HepG2 (cell line): ENCODE measurements around the gene PRSS27. TPM values are rescaled to one million over a fixed set of nuclear protein-coding genes. Genes with fewer than 3 reads are reported as not detected.

ENCODE experiments used
- ATAC-seq: fragments of 200-7000 bp; cut with Tn5 transposase; 3 replicates; pipeline ENCODE4 v1.9.1; 2020; ENCODE audit warnings: mild to moderate bottlenecking, moderate library complexity
- BruUV-seq: library from RNA; stranded (reverse); fragments of 400-500 nt; replicated peaks from 2 replicates; lab custom pipeline; 2021; lab: Mats Ljungman, UMichigan
- CTCF ChIA-PET: fragments of 300-600 bp; formaldehyde crosslinking; extraction: SDS; loops from one replicate; lab custom pipeline; 2021; ENCODE audit warnings: low total read pairs, inconsistent platforms, low intra/inter-chr PET ratio; lab: Yijun Ruan, JAX
- POLR2A ChIA-PET: fragments of 350-600 bp; sonication (Branson Sonifier 250); formaldehyde crosslinking; loops from one replicate; lab custom pipeline; 2020; ENCODE audit warnings: antibody characterized with exemption, inconsistent platforms; lab: Yijun Ruan, JAX
- DNase-seq: peaks from one replicate; pipeline ENCODE4 v3.0.0-alpha.2; 2015; ENCODE audit warnings: low spot score
- FAIRE-seq: peaks from 3 replicates; lab custom pipeline; 2011; peaks lifted over from hg19 to GRCh38; lab: Jason Lieb, UNC
- H2AFZ ChIP-seq: one replicate; pipeline ENCODE4 v1.6.1; 2011; ENCODE audit warnings: low read length, inconsistent platforms
- H3K27ac ChIP-seq: fragments of 300-600 bp; 3 replicates; pipeline ENCODE4 v1.8.0; 2011; ENCODE audit warnings: mixed run types, mild to moderate bottlenecking, mixed read lengths, low read length, inconsistent platforms; ENCODE audit not compliant: insufficient read depth; ENCODE audit errors: extremely low read length
- H3K27me3 ChIP-seq, 2 experiments: fragments of 200-600 bp in 1 of 2; 2 replicates in 1 of 2; 3 replicates in 1 of 2; pipeline versions ENCODE4 v1.6.0 to v1.8.0; 2011; ENCODE audit warnings: low read length in 2 of 2, mild to moderate bottlenecking in 2 of 2, moderate library complexity in 2 of 2, inconsistent platforms in 1 of 2; ENCODE audit not compliant: insufficient read depth in 2 of 2, control insufficient read depth in 1 of 2
- H3K36me3 ChIP-seq, 2 experiments: fragments of 200-600 bp in 1 of 2; replicated peaks in 1 of 2; 2 replicates in 1 of 2; 3 replicates in 1 of 2; pipeline versions ENCODE4 v1.5.1 to v1.8.0; 2011; ENCODE audit warnings: low read length in 2 of 2, inconsistent platforms in 1 of 2; ENCODE audit not compliant: insufficient read depth in 2 of 2, control insufficient read depth in 1 of 2
- H3K4me1 ChIP-seq: 2 replicates; pipeline ENCODE4 v1.5.1; 2012; ENCODE audit warnings: low read length, inconsistent platforms; ENCODE audit not compliant: insufficient read depth
- H3K4me2 ChIP-seq: 2 replicates; pipeline ENCODE4 v1.6.0; 2011; ENCODE audit warnings: low read depth, low read length, inconsistent platforms
- H3K4me3 ChIP-seq, 3 experiments: fragments of 200-600 bp in 1 of 3; sonication (generic), shearing (Covaris generic) in 1 of 3; replicated peaks in 1 of 3; 2 replicates each; pipeline ENCODE4 v1.5.1; 2011 to 2016; ENCODE audit warnings: low read length in 3 of 3, inconsistent platforms in 2 of 3, low read depth in 2 of 3, mild to moderate bottlenecking in 2 of 3, control low read depth in 1 of 3, mixed read lengths in 1 of 3; ENCODE audit not compliant: insufficient read depth in 1 of 3
- H3K79me2 ChIP-seq: one replicate; pipeline ENCODE4 v1.6.1; 2011; ENCODE audit warnings: low read length, inconsistent platforms; ENCODE audit not compliant: insufficient read depth
- H3K9ac ChIP-seq: 2 replicates; pipeline ENCODE4 v1.6.0; 2011; ENCODE audit warnings: mild to moderate bottlenecking, low read depth, low read length, inconsistent platforms; ENCODE audit not compliant: insufficient read depth
- H3K9me3 ChIP-seq: 2 replicates; pipeline ENCODE4 v1.5.1; 2012; ENCODE audit warnings: mild to moderate bottlenecking, low read length
- H4K20me1 ChIP-seq: 2 replicates; pipeline ENCODE4 v1.6.0; 2011; ENCODE audit warnings: inconsistent platforms, mild to moderate bottlenecking, low read length, moderate library complexity; ENCODE audit not compliant: insufficient read depth
- MAFK ChIP-seq, 2 experiments: IDR thresholded peaks in 1 of 2; conservative IDR thresholded peaks in 1 of 2; 2 replicates each; pipeline ENCODE4 v1.6.1; 2011; ENCODE audit warnings: improper control_type of control experiment in 2 of 2, low read length in 2 of 2
- ZFP37 ChIP-seq: sonication (generic); formaldehyde crosslinking; IDR thresholded peaks from 2 replicates; pipeline ENCODE4 v1.4.0; 2020; ENCODE audit warnings: missing genetic modification reagents, borderline replicate concordance
- WGBS: methylation state at CpG from one replicate; pipeline ENCODE4 v1.1.6; 2017; ENCODE audit warnings: low lambda C conversion rate; 5-methylcytosine and 5-hydroxymethylcytosine counted together
- in situ Hi-C: cut with HindIII; loops from 2 replicates; pipeline ENCODE4 v1.10.0; 2017; ENCODE audit warnings: low pct_unique_long_range_greater_than_20kb; ENCODE audit not compliant: extremely low pct_ligation_motif_present
- intact Hi-C: fragments of 100-400 bp; cut with micrococcal nuclease; formaldehyde crosslinking; loops from one replicate; pipeline ENCODE4 v1.10.0; 2022; ENCODE audit not compliant: unreplicated experiment
- polyA plus RNA-seq, 8 experiments: library from polyadenylated mRNA; depleted of rRNA in 3 of 8; stranded (reverse) in 7 of 8; unstranded in 1 of 8; fragments of >200 nt; fragmentation: Illumina TruSeq in 4 of 8; extraction: Trizol in 4 of 8; gene quantifications; 2 replicates each; pipeline versions ENCODE4 v1.2.1 to v1.2.3, GENCODE V29; 2011 to 2016; ENCODE audit warnings: low read depth in 4 of 8, missing spikeins in 1 of 8, mixed read lengths in 1 of 8; ENCODE audit not compliant: insufficient read depth in 1 of 8
- total RNA-seq, 5 experiments: library from RNA; depleted of rRNA; stranded (reverse); fragments of >200 nt; fragmentation: Illumina TruSeq; extraction: Trizol; gene quantifications; 2 replicates each; pipeline ENCODE4 v1.2.3, GENCODE V29; 2016; ENCODE audit warnings: low read depth in 1 of 5
- TF ChIP-seq, protein P1 (sequence below): sonication (generic); formaldehyde crosslinking; IDR thresholded peaks from 2 replicates; pipeline ENCODE4 v1.5.0; 2020; ENCODE audit warnings: mild to moderate bottlenecking, missing genetic modification reagents, moderate library complexity

The PRSS27 gene
- total and polyA plus RNA-seq, 2 of the 13 experiments (the other 11 are each of a cell fraction or from before 2014, with no cell fraction given) = 0.20 to 0.73 TPM

DNA sequence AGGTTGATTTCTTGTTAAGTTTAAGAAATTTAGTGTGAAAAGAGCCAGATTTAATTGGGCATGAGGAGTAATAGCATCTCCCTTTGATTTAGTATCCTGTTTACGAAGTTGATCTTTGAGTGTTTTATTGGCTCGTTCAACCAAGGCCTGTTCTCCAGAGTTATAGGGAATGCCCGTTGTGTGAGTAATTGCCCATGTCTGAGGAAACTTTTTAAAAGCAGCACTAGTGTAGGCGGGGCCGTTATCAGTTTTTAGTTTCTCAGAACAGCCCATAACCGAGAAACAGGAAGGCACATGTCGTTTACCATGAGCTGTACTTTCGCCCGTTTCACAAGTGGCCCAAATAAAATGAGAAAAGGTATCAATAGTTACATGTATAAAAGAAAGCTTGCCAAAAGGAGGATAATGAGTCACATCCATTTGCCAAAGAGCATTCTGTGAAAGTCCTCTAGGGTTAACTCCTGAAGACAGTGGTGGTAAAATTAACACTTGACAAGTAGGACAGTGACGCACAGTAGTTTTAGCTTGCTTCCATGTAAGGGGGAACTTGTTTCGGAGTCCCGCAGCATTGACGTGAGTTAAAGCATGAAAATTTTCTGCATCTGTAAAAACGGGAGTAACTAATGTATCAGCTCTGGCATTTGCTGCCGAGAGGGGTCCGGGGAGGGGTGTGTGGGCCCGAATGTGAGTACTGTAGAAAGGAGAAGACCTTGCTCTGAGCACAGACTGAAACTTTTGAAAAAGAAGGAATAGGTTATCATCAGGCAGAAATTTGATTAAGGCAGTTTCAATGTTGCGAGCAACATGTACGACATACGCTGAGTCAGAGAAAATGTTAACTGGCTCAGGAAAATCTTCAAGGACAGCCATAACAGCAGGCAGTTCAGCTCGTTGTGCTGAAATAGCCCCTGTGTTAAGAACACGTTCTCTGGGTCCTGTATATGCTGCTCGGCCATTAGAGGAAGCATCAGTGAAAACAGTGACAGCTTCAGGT, 56.2 kb downstream of the PRSS27 start:
- ATAC-seq (no peak), DNase-seq (no peak), FAIRE-seq (no peak)
- no peaks in the 10 kb centered on the region for H4K20me1 ChIP-seq
- 89% methylated on average over 23 of the region's 23 CpGs for WGBS
- TF ChIP-seq, protein P1, sequence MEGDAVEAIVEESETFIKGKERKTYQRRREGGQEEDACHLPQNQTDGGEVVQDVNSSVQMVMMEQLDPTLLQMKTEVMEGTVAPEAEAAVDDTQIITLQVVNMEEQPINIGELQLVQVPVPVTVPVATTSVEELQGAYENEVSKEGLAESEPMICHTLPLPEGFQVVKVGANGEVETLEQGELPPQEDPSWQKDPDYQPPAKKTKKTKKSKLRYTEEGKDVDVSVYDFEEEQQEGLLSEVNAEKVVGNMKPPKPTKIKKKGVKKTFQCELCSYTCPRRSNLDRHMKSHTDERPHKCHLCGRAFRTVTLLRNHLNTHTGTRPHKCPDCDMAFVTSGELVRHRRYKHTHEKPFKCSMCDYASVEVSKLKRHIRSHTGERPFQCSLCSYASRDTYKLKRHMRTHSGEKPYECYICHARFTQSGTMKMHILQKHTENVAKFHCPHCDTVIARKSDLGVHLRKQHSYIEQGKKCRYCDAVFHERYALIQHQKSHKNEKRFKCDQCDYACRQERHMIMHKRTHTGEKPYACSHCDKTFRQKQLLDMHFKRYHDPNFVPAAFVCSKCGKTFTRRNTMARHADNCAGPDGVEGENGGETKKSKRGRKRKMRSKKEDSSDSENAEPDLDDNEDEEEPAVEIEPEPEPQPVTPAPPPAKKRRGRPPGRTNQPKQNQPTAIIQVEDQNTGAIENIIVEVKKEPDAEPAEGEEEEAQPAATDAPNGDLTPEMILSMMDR (CRISPR knock-in tag) = no peak
- TF ChIP-seq ZFP37 (no peak), MAFK (conservative IDR thresholded peaks at IDR 0.05 in 1 of 2, IDR thresholded peaks at IDR 0.05 in 1 of 2; ENCODE audit: low read length in 2 of 2) (peak in 1 of 2 experiments; percentile 47; a peak in 2 of 4 replicates)
- ChIA-PET POLR2A (no interaction called here), CTCF (no interaction called here)
- H3K9ac ChIP-seq = no peak overlapping the region
- intact Hi-C loops (no loop called here), in situ Hi-C loops (no loop called here)
- peaks cover 0 to 1% of the 10 kb centered on the region in 2 experiments; a peak in 1 of 5 replicates for H3K36me3 ChIP-seq
- H3K4me2 ChIP-seq = no peak overlapping the region
- H3K27me3 ChIP-seq = no peaks in the 10 kb centered on the region
- H3K4me1 ChIP-seq = peaks cover 7% of the 10 kb centered on the region
- H3K79me2 ChIP-seq = no peaks in the 10 kb centered on the region
- H2AFZ ChIP-seq = no peak overlapping the region
- H3K27ac ChIP-seq = no peak overlapping the region
- H3K4me3 ChIP-seq = no peak overlapping the region
- no TSS peak for BruUV-seq
- no peaks in the 10 kb centered on the region for H3K9me3 ChIP-seq

Other genes with a start within 250 kb of the PRSS27 start
- 0.20 and 0.35 TPM in 2 replicates for gene NTN3, start 248.9 kb downstream of the PRSS27 start, total RNA-seq (2016; rRNA removed; fragmentation: Illumina TruSeq; extraction: Trizol)
- 0.09 and 0.29 TPM in 2 replicates for gene NTN3, start 248.9 kb downstream of the PRSS27 start, polyA plus RNA-seq (2011; rRNA removed)
- gene TBC1D24, start 245.1 kb downstream of the PRSS27 start, total RNA-seq (2016; rRNA removed; fragmentation: Illumina TruSeq; extraction: Trizol) = 13.7 and 17.6 TPM in 2 replicates
- 7.7 and 8.4 TPM in 2 replicates for gene TBC1D24, start 245.1 kb downstream of the PRSS27 start, polyA plus RNA-seq (2011; rRNA removed)
- 7.2 and 10.4 TPM in 2 replicates for gene ATP6V0C, start 206.3 kb downstream of the PRSS27 start, total RNA-seq (2016; rRNA removed; fragmentation: Illumina TruSeq; extraction: Trizol)
- 20.1 and 21.1 TPM in 2 replicates for gene ATP6V0C, start 206.3 kb downstream of the PRSS27 start, polyA plus RNA-seq (2011; rRNA removed)
- gene AMDHD2, start 199.9 kb downstream of the PRSS27 start, total RNA-seq (2016; rRNA removed; fragmentation: Illumina TruSeq; extraction: Trizol) = 13.8 and 39.1 TPM in 2 replicates
- gene AMDHD2, start 199.9 kb downstream of the PRSS27 start, polyA plus RNA-seq (2011; rRNA removed) = 33.5 and 51.3 TPM in 2 replicates
- not detected in 2 replicates for gene CEMP1, start 188.8 kb downstream of the PRSS27 start, total RNA-seq (2016; rRNA removed; fragmentation: Illumina TruSeq; extraction: Trizol)
- 0.04 TPM in 1 of 2 replicates, not detected in the other for gene CEMP1, start 188.8 kb downstream of the PRSS27 start, polyA plus RNA-seq (2011; rRNA removed)
- 59.6 and 72.9 TPM in 2 replicates for gene PDPK1, start 182.2 kb downstream of the PRSS27 start, total RNA-seq (2016; rRNA removed; fragmentation: Illumina TruSeq; extraction: Trizol)
- gene PDPK1, start 182.2 kb downstream of the PRSS27 start, polyA plus RNA-seq (2011; rRNA removed) = 129 TPM in 2 replicates
- gene KCTD5, start 37.7 kb downstream of the PRSS27 start, total RNA-seq (2016; rRNA removed; fragmentation: Illumina TruSeq; extraction: Trizol) = 29.8 and 31.0 TPM in 2 replicates
- gene KCTD5, start 37.7 kb downstream of the PRSS27 start, polyA plus RNA-seq (2011; rRNA removed) = 25.4 and 30.1 TPM in 2 replicates
- 50.4 and 80.6 TPM in 2 replicates for gene SRRM2, start 32.4 kb upstream of the PRSS27 start, total RNA-seq (2016; rRNA removed; fragmentation: Illumina TruSeq; extraction: Trizol)
- 112 and 125 TPM in 2 replicates for gene SRRM2, start 32.4 kb upstream of the PRSS27 start, polyA plus RNA-seq (2011; rRNA removed)
- gene ELOB, start 57.1 kb upstream of the PRSS27 start, total RNA-seq (2016; rRNA removed; fragmentation: Illumina TruSeq; extraction: Trizol) = 208 and 253 TPM in 2 replicates
- 225 and 236 TPM in 2 replicates for gene ELOB, start 57.1 kb upstream of the PRSS27 start, polyA plus RNA-seq (2011; rRNA removed)
- gene PRSS33, start 67.3 kb upstream of the PRSS27 start, total RNA-seq (2016; rRNA removed; fragmentation: Illumina TruSeq; extraction: Trizol) = not detected in 2 replicates
- gene PRSS33, start 67.3 kb upstream of the PRSS27 start, polyA plus RNA-seq (2011; rRNA removed) = not detected in 2 replicates
- not detected in 2 replicates for gene PRSS41, start 78.2 kb upstream of the PRSS27 start, total RNA-seq (2016; rRNA removed; fragmentation: Illumina TruSeq; extraction: Trizol)
- not detected in 2 replicates for gene PRSS41, start 78.2 kb upstream of the PRSS27 start, polyA plus RNA-seq (2011; rRNA removed)
- gene PRSS21, start 97.0 kb upstream of the PRSS27 start, total RNA-seq (2016; rRNA removed; fragmentation: Illumina TruSeq; extraction: Trizol) = not detected in 2 replicates
- gene PRSS21, start 97.0 kb upstream of the PRSS27 start, polyA plus RNA-seq (2011; rRNA removed) = not detected in 2 replicates
- gene ZG16B, start 110.1 kb upstream of the PRSS27 start, total RNA-seq (2016; rRNA removed; fragmentation: Illumina TruSeq; extraction: Trizol) = 1.5 and 1.8 TPM in 2 replicates
- gene ZG16B, start 110.1 kb upstream of the PRSS27 start, polyA plus RNA-seq (2011; rRNA removed) = 11.3 and 14.3 TPM in 2 replicates
- 0.24 TPM in 1 of 2 replicates, not detected in the other for gene PRSS22, start 137.9 kb upstream of the PRSS27 start, total RNA-seq (2016; rRNA removed; fragmentation: Illumina TruSeq; extraction: Trizol)
- 0.24 and 0.32 TPM in 2 replicates for gene PRSS22, start 137.9 kb upstream of the PRSS27 start, polyA plus RNA-seq (2011; rRNA removed)
- gene FLYWCH2, start 163.0 kb upstream of the PRSS27 start, total RNA-seq (2016; rRNA removed; fragmentation: Illumina TruSeq; extraction: Trizol) = 19.8 and 20.2 TPM in 2 replicates
- gene FLYWCH2, start 163.0 kb upstream of the PRSS27 start, polyA plus RNA-seq (2011; rRNA removed) = 16.9 and 17.3 TPM in 2 replicates
- 9.9 and 12.4 TPM in 2 replicates for gene FLYWCH1, start 191.7 kb upstream of the PRSS27 start, total RNA-seq (2016; rRNA removed; fragmentation: Illumina TruSeq; extraction: Trizol)
- 7.3 and 11.3 TPM in 2 replicates for gene FLYWCH1, start 191.7 kb upstream of the PRSS27 start, polyA plus RNA-seq (2011; rRNA removed)
- gene KREMEN2, start 244.1 kb upstream of the PRSS27 start, total RNA-seq (2016; rRNA removed; fragmentation: Illumina TruSeq; extraction: Trizol) = 0.51 and 1.2 TPM in 2 replicates
- gene KREMEN2, start 244.1 kb upstream of the PRSS27 start, polyA plus RNA-seq (2011; rRNA removed) = 0.48 and 1.0 TPM in 2 replicates
- gene PAQR4, start 249.1 kb upstream of the PRSS27 start, total RNA-seq (2016; rRNA removed; fragmentation: Illumina TruSeq; extraction: Trizol) = 15.6 and 24.8 TPM in 2 replicates
- gene PAQR4, start 249.1 kb upstream of the PRSS27 start, polyA plus RNA-seq (2011; rRNA removed) = 15.9 and 17.4 TPM in 2 replicates